Activated CD8-positive, alpha-beta T cell treated with anti-CD3 and anti-CD28 coated beads, Interleukin-2, amount 10 ng/mL, durations not matched to agents 7 days and 5 days (primary cell): ENCODE measurements around the gene AHNAK. TPM values are rescaled to one million over a fixed set of nuclear protein-coding genes. Genes with fewer than 3 reads are reported as not detected.

Experiments
- ATAC-seq: fragments of 150-1000 bp; cut with Tn5 transposase; one replicate; pipeline ENCODE4 v1.10.0; 2021; ENCODE audit warnings: moderate library complexity
- CTCF ChIA-PET: fragments of 350-600 bp; sonication (Branson Sonifier 250); formaldehyde crosslinking; loops from one replicate; lab custom pipeline; 2021; ENCODE audit warnings: antibody characterized with exemption; lab: Charles Lee
- POLR2A ChIA-PET: fragments of 350-600 bp; sonication (Branson Sonifier 250); formaldehyde crosslinking; loops from one replicate; lab custom pipeline; 2021; ENCODE audit warnings: antibody characterized with exemption; lab: Charles Lee
- DNase-seq: peaks from one replicate; pipeline ENCODE4 v3.0.0-alpha.2; 2020
- H3K27ac Mint-ChIP-seq: one replicate; pipeline ENCODE4 v1.8.0; 2021; ENCODE audit warnings: mild to moderate bottlenecking, mixed read lengths
- H3K27me3 Mint-ChIP-seq: one replicate; pipeline ENCODE4 v1.8.0; 2021; ENCODE audit warnings: low read depth, mixed read lengths
- H3K36me3 Mint-ChIP-seq: one replicate; pipeline ENCODE4 v1.8.0; 2021; ENCODE audit warnings: low read depth, mixed read lengths
- H3K4me1 Mint-ChIP-seq: one replicate; pipeline ENCODE4 v1.8.0; 2021; ENCODE audit warnings: low read depth, mixed read lengths
- H3K4me3 Mint-ChIP-seq: one replicate; pipeline ENCODE4 v1.8.0; 2021; ENCODE audit warnings: mild to moderate bottlenecking, mixed read lengths
- H3K9me3 Mint-ChIP-seq: one replicate; pipeline ENCODE4 v1.8.0; 2022; ENCODE audit warnings: mixed read lengths; ENCODE audit not compliant: insufficient read depth
- total RNA-seq, 2 experiments: library from RNA; stranded (reverse); gene quantifications; one replicate each; pipeline ENCODE4 v1.2.3, GENCODE V29; 2021

AHNAK gene
- total RNA-seq, 2 experiments from 2014 or later: 123 to 129 TPM

DNA sequence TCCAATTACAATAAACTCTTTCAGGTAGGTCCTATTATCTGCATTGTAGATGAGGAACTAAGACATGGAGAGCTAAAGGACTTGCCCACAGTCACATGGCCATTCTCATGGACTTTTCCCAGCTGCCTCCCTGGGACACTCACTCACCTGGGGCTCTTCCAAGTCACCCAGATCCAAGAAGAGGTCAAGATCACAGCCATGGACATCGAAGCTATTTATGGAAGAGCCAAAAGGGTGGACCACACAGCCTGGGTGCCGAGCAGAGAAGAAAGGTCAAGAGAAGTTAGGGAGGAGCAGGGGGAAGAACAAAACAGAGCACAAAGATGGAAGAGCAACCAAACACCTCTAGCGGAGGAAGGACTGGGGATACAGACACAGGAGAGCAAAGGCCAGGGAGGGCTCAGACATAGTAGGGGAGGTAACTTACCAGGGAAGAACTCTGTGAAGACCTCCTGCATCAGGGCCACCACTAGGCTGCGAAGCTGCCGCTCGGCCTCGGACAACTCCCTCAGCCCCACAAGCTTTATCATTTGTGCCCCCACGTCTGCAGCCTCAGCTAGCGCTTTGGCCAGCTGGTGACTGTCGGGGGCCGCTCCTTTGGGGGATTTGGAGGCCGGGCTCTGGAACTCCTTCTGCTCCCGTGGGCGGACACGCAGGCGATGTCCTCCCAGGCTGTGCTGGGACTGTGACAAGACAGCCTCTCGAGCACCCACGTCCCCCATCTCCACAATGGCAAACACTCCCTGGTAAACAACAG lies 34.5 kb upstream of the AHNAK start:
- no peaks in the 10 kb centered on the region for H3K27me3 Mint-ChIP-seq
- DNase-seq (no peak), ATAC-seq (no peak)
- H3K36me3 Mint-ChIP-seq: peaks cover 36% of the 10 kb centered on the region
- CTCF ChIA-PET: interaction anchor here (1.0 to 1.3 kb wide), 2 partner anchors 10 to 752 kb away, joined by 3 read pairs; partner anchors contain the start of gene TUT1
- no peak overlapping the region for H3K4me3 Mint-ChIP-seq
- POLR2A ChIA-PET: interaction anchor here (2.2 kb wide), 1 partner anchor 10 kb away, joined by 10 read pairs; the partner anchor contains the start of gene TUT1
- no peaks in the 10 kb centered on the region for H3K9me3 Mint-ChIP-seq
- no peak overlapping the region for H3K27ac Mint-ChIP-seq
- H3K4me1 Mint-ChIP-seq: peaks cover 2% of the 10 kb centered on the region

DNA sequence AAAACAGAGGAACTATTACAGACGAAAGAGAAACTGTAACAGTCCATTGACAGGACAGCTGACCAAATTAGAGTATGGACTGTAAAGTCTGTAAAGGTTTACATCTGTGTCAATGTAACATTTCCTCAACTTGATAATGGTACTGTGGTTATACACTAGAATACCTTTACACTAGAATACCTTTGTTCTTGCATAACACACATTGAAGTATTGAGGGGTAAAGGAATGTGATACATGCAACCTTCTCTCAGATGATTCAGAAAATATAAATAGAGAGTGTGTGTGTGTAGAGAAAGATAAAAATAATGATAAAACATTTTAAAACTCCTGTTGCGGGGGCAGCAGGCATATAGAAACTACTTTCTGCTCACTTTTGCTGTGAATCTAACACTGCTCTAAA lies 32.6 kb upstream of the AHNAK start:
- CTCF ChIA-PET: interaction anchor here (1.2 kb wide), 1 partner anchor 10 kb away, joined by 3 read pairs; no protein-coding TSS in a partner anchor
- POLR2A ChIA-PET: interaction anchor here (2.6 kb wide), 1 partner anchor 12 kb away, joined by 13 read pairs; the partner anchor contains the start of gene TUT1

DNA sequence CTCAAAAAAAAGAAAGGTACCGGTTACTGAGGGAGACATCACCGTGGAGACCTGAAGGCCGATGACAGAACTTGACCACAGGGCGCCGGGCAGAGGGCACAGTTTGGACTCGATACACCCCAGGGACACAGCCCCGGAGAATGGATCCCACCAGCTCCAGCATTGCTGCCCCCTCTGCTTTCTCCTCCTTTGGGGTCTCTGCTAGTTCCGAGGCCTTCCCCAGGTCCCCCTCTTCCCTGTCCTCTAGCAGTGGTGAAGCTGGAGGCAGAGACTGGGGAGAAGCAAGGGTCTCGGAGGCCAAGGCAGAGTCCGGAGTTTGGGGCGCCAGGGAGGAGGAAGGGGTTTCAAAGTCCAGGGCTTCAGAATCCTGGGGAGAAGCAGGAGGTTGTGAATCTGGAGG lies 31.9 kb upstream of the AHNAK start:
- Mint-ChIP-seq H3K27me3 (no peaks in the 10 kb centered on the region), H3K4me1 (peaks cover 17% of the 10 kb centered on the region), H3K9me3 (no peaks in the 10 kb centered on the region), H3K36me3 (peaks cover 43% of the 10 kb centered on the region), H3K27ac (no peak overlapping the region), H3K4me3 (no peak overlapping the region)
- ChIA-PET POLR2A (interaction anchor here (2.6 kb wide), 1 partner anchor 13 kb away, joined by 13 read pairs; the partner anchor contains the start of gene TUT1), CTCF (no interaction called here)
- ATAC-seq (no peak), DNase-seq (no peak)

More for the DNA sequence above, 32.6 kb upstream of the AHNAK start:
- DNase-seq (no peak), ATAC-seq (no peak)
- Mint-ChIP-seq H3K4me3 (no peak overlapping the region), H3K27ac (no peak overlapping the region), H3K36me3 (peaks cover 40% of the 10 kb centered on the region), H3K4me1 (peaks cover 17% of the 10 kb centered on the region), H3K27me3 (no peaks in the 10 kb centered on the region), H3K9me3 (no peaks in the 10 kb centered on the region)

DNA sequence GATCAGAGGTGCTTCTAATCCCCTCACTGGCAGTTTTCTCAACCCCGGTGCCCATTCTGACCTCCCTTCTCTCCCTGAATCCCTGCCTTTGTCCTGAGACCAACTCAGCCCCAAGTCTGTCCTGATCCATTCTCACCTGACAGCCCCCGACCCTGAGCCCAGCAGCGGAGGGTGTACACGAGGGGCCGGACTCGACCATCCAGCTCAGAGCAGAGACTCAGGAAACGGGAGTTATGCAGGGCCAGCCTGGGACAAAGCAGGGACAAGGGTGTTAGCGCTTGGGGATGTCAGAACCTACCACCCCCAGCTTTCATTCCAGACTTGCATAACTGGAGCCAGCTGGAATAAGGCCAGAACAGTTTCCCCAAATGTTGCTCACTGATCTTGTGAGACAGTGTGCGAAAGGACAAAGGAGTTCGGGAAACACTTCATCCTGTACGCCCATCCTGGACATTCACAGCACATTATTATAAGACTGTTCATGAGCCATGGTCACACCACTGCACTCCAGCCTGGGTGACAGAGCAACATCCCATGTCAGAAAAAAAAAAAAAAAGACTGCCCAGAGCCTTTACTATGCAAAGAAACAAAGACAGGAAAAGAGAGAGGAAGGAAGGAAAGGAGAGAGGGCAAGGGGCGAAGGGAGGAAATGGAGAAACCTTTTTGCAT lies 30.6 kb upstream of the AHNAK start:
- ChIA-PET CTCF (interaction anchor here (0.9 to 1.5 kb wide), 3 partner anchors 8 to 17 kb away, joined by 3 read pairs; no protein-coding TSS in a partner anchor), POLR2A (interaction anchor here (0.6 to 2.6 kb wide), 3 partner anchors 14 to 264 kb away, joined by 3 to 13 read pairs (median 4); partner anchors contain the start of gene TUT1)
- H3K27me3 Mint-ChIP-seq: no peaks in the 10 kb centered on the region
- DNase-seq: no peak
- peaks cover 26% of the 10 kb centered on the region for H3K4me1 Mint-ChIP-seq
- H3K9me3 Mint-ChIP-seq: no peaks in the 10 kb centered on the region
- H3K27ac Mint-ChIP-seq: no peak overlapping the region
- ATAC-seq: no peak
- peaks cover 53% of the 10 kb centered on the region for H3K36me3 Mint-ChIP-seq
- H3K4me3 Mint-ChIP-seq: no peak overlapping the region

DNA sequence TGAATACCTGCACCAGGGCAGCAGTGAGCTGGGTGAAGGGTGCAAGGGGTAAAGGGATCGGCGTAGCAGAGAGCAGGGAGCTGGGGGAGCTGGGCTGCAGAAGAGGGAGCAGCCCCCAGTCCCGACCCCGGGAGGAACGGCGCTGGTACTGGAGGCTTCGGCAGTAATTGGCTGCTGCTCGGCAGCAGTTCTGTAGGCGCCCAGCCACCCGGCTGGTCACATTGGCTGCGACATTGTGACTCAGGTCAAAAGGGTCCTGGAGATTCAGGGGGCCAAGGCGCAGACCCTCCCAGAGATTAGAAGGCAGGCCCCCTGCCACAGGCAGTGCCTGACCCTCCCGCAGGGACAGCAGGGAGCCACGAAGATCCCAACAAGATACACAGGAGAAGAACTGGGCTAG lies 29.2 kb upstream of the AHNAK start:
- H3K4me1 Mint-ChIP-seq: peaks cover 40% of the 10 kb centered on the region
- DNase-seq (no peak), ATAC-seq (no peak)
- no peak overlapping the region for H3K27ac Mint-ChIP-seq
- H3K9me3 Mint-ChIP-seq: no peaks in the 10 kb centered on the region
- ChIA-PET CTCF (interaction anchor here (1.5 to 2.9 kb wide), 2 partner anchors 10 to 151 kb away, joined by 3 to 26 read pairs; no protein-coding TSS in a partner anchor), POLR2A (interaction anchor here (0.6 to 3.9 kb wide), 2 partner anchors 16 to 279 kb away, joined by 3 to 58 read pairs; partner anchors contain the start of gene TUT1)
- peaks cover 60% of the 10 kb centered on the region for H3K36me3 Mint-ChIP-seq
- H3K27me3 Mint-ChIP-seq: no peaks in the 10 kb centered on the region
- peak overlapping the region; percentile 99 for H3K4me3 Mint-ChIP-seq

DNA sequence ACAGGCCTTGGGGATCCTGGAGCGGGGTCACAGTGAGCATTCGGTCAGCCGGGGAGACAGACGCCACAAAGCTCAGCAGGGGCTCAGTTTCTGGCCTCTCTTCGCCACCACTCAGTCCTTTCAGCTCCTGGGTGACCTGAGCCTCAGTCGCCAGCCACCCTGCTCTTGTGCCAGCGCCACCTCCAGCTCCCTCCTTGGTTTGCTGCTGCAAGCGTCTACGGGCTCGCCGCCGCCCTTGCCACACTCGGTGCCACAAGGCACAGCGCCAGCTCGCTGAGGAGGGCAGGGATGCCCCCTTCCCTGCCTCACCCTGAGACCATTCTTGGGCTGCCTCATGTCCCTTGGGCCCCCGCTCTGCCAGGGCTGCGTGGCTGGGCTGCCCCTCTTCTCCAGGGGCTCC lies 28.6 kb upstream of the AHNAK start:
- ATAC-seq: no peak
- no peaks in the 10 kb centered on the region for H3K27me3 Mint-ChIP-seq
- H3K27ac Mint-ChIP-seq: peak overlapping the region; percentile 97
- no peaks in the 10 kb centered on the region for H3K9me3 Mint-ChIP-seq
- DNase-seq: no peak
- H3K4me3 Mint-ChIP-seq: peak overlapping the region; percentile 99
- POLR2A ChIA-PET: interaction anchor here (0.6 to 3.9 kb wide), 12 partner anchors 10 to 279 kb away, joined by 3 to 58 read pairs (median 6); partner anchors contain the start of genes BSCL2, C11orf98, CSKMT and MTA2
- H3K36me3 Mint-ChIP-seq: peaks cover 66% of the 10 kb centered on the region
- peaks cover 46% of the 10 kb centered on the region for H3K4me1 Mint-ChIP-seq
- CTCF ChIA-PET: interaction anchor here (2.9 to 6.5 kb wide), 3 partner anchors 17 to 151 kb away, joined by 26 to 49 read pairs (median 36); partner anchors contain the start of gene TUT1

DNA sequence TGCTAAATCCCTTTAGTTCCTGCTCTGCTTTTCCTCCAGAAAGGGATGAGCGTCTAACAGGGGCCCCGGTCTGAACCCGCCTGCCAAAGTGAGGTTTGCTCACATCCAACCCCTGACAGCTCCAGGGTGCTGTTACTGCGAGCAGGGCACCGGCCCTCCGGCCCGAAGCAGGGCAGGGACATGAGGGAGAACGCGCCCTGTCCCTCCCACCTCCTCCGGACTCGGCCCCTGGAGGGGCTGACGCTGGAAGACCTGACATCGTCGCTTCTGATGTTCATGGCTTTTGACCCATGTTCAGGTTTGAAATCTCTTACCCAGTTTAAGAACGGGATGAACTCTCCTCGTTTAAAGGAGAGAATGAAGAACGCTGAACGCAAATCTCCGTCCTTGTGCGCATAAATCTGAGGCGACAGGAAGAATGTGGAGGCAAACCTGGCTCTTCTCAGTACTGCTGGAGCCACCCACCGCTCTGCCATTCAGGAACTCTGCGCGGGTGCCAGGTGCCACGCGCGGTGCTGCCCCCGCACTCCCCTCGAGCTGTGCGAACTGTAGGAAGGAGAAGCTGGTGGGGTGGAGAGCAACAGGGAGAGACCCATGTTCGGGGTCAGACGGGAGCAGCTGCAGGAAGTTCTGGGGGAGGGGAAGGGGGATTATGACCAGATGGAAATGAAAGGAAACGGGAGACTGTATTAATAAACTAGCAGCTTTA lies 27.9 kb upstream of the AHNAK start:
- CTCF ChIA-PET: interaction anchor here (0.7 to 6.5 kb wide), 12 partner anchors 9 to 193 kb away, joined by 3 to 49 read pairs (median 6); partner anchors contain the start of gene TUT1
- Mint-ChIP-seq H3K4me3 (peak overlapping the region; percentile 99), H3K9me3 (no peaks in the 10 kb centered on the region), H3K27me3 (no peaks in the 10 kb centered on the region), H3K36me3 (peaks cover 72% of the 10 kb centered on the region), H3K4me1 (peaks cover 51% of the 10 kb centered on the region), H3K27ac (peak overlapping the region; percentile 97)
- no peak for DNase-seq
- ATAC-seq: peak; percentile 18
- POLR2A ChIA-PET: interaction anchor here (0.6 to 3.9 kb wide), 31 partner anchors 8 to 295 kb away, joined by 3 to 58 read pairs (median 4); partner anchors contain the start of genes B3GAT3, BSCL2, C11orf98 and CSKMT

DNA sequence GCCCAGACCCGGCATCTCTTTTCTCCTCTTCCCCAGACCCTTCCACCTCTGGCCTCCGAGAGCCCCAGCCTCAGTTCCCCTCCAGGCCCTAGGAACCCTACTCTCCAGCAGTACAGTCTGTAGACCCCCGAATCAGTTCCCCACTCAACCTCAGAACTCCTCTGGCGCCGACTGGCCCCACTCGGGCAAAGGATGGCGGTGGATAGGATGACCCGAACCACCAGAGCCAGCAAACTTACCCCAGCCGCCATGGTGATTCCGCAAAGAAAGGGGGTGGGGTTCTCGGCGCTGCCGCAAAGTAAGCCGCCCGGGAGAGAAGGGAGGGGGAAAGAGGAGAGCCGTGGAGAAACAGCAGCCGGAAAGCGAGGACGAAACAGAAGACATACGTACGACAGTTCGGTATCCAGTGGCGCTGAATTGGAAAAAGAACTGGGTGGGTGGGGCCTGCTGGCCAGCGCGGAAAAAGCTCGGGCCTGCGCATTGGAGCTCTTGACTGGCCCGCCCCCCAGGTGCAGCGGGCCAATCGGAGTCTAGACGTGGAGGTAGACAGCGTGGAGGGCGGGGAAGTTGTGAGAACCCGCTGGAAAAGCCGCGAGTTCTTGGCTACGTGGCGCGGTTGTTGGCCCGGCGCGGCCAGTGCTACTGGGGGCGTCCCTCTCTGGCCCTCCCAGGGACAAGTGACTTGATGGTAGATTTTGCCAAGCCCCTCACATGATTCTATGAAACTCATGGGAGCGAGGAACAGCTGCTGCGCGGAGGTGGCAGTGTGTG lies 27.2 kb upstream of the AHNAK start, which contains the start of gene EEF1G:
EEF1G (minus strand) TSS at position 300 of the 771 bp plus-strand sequence; CDS start at position 251, 49 bp downstream.
- CTCF ChIA-PET: interaction anchor here (0.7 to 6.5 kb wide), 12 partner anchors 8 to 192 kb away, joined by 3 to 49 read pairs (median 6); partner anchors contain the start of gene TUT1
- no peaks in the 10 kb centered on the region for H3K9me3 Mint-ChIP-seq
- peaks cover 73% of the 10 kb centered on the region for H3K36me3 Mint-ChIP-seq

DNA sequence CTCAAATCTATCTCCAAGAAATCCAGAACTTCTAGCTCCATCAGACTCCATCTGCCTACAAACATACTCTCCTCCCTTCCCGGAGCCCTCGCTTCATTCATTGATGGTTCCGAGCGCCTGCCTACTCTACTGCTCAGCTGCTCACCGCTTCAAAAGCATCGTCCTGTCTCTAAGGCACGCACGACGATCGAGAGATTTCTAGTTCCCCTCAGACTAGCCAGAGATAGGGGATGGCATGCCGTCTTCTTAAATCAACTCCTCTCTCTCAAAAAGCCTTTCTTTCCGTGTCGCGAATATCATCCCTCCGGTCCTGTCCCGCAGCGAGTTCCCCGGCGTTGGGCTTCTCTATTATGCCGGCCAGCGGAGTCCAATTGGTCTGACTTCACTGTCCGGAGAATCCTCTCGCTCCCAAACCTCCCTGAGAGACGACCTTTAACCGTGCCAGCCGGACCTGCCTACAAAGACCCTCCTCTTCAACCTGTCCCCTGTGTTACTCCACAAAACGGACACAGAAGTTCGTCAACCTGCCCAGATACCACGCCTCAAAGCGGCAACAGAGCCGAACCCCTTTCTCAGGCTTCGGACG lies 26.5 kb upstream of the AHNAK start:
- DNase-seq (peak; percentile 54), ATAC-seq (no peak)
- no peaks in the 10 kb centered on the region for H3K9me3 Mint-ChIP-seq
- H3K27ac Mint-ChIP-seq: peak overlapping the region; percentile 97
- H3K27me3 Mint-ChIP-seq: no peaks in the 10 kb centered on the region
- peak overlapping the region; percentile 99 for H3K4me3 Mint-ChIP-seq
- H3K36me3 Mint-ChIP-seq: peaks cover 71% of the 10 kb centered on the region
- H3K4me1 Mint-ChIP-seq: peaks cover 55% of the 10 kb centered on the region
- ChIA-PET POLR2A (interaction anchor here (0.6 to 3.9 kb wide), 21 partner anchors 12 to 283 kb away, joined by 3 to 58 read pairs (median 4); partner anchors contain the start of genes BSCL2, C11orf98, CSKMT and LBHD1), CTCF (interaction anchor here (0.7 to 6.5 kb wide), 16 partner anchors 8 to 180 kb away, joined by 3 to 49 read pairs (median 7); partner anchors contain the start of gene TUT1)

More for the DNA sequence above, 27.2 kb upstream of the AHNAK start, which contains the start of gene EEF1G:
- H3K27me3 Mint-ChIP-seq: no peaks in the 10 kb centered on the region
- H3K27ac Mint-ChIP-seq: peak within 1 kb of the TSS; percentile 97
- POLR2A ChIA-PET: interaction anchor here (0.6 to 3.9 kb wide), 29 partner anchors 8 to 295 kb away, joined by 3 to 58 read pairs (median 4); partner anchors contain the start of genes B3GAT3, BSCL2, C11orf98 and CSKMT
- H3K4me3 Mint-ChIP-seq: peak within 1 kb of the TSS; percentile 99
- peaks cover 53% of the 10 kb centered on the region for H3K4me1 Mint-ChIP-seq
- peak; percentile 96 for ATAC-seq
- peak; percentile 100 for DNase-seq
